ENCODE results near the gene TTC24. TPM values are rescaled to one million over a fixed set of nuclear protein-coding genes. Genes with fewer than 3 reads are reported as not detected.

Gene TTC24
- total RNA-seq, 4 donors from 2014 or later: not detected

DNA sequence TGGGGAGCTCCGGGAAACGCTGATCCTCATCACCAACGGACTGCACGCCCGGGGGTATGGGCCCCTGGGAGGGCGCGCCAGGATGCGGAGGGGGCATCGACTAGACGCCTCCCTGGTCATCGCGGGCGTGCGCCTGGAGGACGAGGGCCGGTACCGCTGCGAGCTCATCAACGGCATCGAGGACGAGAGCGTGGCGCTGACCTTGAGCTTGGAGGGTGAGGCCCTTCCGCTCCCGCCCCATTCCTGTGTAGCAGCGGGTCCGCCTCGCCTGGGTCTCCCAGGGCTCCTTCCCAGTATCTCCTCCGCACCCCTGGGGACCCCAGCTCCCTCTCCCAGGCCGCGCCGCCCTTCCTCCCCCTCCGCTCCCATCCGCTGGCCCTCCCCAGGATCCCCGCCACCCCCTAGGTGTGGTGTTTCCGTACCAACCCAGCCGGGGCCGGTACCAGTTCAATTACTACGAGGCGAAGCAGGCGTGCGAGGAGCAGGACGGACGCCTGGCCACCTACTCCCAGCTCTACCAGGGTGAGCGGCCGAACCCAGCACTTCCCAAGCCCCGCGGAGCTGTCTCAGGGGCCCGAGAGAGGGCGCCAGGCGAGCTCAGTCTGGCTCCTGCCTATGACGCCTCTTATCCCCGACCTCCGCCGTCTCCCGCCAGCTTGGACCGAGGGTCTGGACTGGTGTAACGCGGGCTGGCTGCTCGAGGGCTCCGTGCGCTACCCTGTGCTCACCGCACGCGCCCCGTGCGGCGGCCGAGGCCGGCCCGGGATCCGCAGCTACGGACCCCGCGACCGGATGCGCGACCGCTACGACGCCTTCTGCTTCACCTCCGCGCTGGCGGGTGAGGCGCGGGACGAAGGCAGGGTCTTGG, 44.7 kb downstream of the TTC24 start:
- in situ Hi-C loops (cut with MboI; ENCODE audit: low pct_ligation_motif_present in 1 of 4, low pct_unique_long_range_greater_than_20kb in 1 of 4, low sequenced_read_pairs in 3 of 4): loop anchor here in 1 of 4 donors (25.0 kb wide), 1 partner anchor 237 kb away; no protein-coding TSS in a partner anchor
- peaks cover 92% of the 10 kb centered on the region for H3K27me3 ChIP-seq
- intact Hi-C loops (cut with DNase I; ENCODE audit: low total_unique reads): loop anchor here (5.0 kb wide), 1 partner anchor 33 kb away; no protein-coding TSS in a partner anchor

DNA sequence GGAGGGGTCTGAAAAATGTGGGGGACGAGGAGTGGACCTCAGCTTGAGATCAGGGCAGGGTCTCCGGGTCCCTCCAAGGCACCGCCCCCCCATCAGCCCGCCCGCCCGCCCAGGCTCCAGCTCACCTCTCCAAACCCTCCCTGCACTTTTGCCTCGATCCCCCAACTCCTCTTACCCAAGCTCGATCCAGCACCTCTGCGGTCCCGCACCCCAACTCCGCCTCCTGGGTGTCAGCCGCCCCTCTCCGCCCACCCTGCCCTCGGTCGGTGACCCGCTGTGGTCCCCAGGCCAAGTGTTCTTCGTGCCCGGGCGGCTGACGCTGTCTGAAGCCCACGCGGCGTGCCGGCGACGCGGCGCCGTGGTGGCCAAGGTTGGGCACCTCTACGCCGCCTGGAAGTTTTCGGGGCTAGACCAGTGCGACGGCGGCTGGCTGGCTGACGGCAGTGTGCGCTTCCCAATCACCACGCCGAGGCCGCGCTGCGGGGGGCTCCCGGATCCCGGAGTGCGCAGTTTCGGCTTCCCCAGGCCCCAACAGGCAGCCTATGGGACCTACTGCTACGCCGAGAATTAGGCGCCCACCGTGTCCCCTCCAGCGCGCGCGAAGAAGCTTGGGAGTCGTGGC, 45.4 kb downstream of the TTC24 start:
- no peaks in the 10 kb centered on the region for H3K9me3 ChIP-seq
- in situ Hi-C loops (cut with MboI; ENCODE audit: low pct_ligation_motif_present in 1 of 4, low pct_unique_long_range_greater_than_20kb in 1 of 4, low sequenced_read_pairs in 3 of 4): loop anchor here in 1 of 4 donors (25.0 kb wide), 1 partner anchor 238 kb away; no protein-coding TSS in a partner anchor
- 6% methylated on average over 53 of the region's 55 CpGs; no CpG with 5 or more reads in 1 of the 2 donors for WGBS, 2 donors (ENCODE audit: low coverage in 1 of 2)
- no peak overlapping the region for H3K27ac ChIP-seq
- no peak for DNase-seq
- intact Hi-C loops (cut with DNase I; ENCODE audit: low total_unique reads): loop anchor here (5.0 kb wide), 1 partner anchor 32 kb away; no protein-coding TSS in a partner anchor
- peaks cover 16 to 25% (median 22%) of the 10 kb centered on the region in 4 donors for H3K4me1 ChIP-seq
- no peaks in the 10 kb centered on the region for H3K36me3 ChIP-seq
- no peak for TF ChIP-seq EP300 (IDR thresholded peaks at IDR 0.05; ENCODE audit: low read depth)
- no peak for TF ChIP-seq POLR2AphosphoS5 (IDR thresholded peaks at IDR 0.05)
- TF ChIP-seq POLR2A (IDR thresholded peaks at IDR 0.05): no peak
- TF ChIP-seq, protein P1, sequence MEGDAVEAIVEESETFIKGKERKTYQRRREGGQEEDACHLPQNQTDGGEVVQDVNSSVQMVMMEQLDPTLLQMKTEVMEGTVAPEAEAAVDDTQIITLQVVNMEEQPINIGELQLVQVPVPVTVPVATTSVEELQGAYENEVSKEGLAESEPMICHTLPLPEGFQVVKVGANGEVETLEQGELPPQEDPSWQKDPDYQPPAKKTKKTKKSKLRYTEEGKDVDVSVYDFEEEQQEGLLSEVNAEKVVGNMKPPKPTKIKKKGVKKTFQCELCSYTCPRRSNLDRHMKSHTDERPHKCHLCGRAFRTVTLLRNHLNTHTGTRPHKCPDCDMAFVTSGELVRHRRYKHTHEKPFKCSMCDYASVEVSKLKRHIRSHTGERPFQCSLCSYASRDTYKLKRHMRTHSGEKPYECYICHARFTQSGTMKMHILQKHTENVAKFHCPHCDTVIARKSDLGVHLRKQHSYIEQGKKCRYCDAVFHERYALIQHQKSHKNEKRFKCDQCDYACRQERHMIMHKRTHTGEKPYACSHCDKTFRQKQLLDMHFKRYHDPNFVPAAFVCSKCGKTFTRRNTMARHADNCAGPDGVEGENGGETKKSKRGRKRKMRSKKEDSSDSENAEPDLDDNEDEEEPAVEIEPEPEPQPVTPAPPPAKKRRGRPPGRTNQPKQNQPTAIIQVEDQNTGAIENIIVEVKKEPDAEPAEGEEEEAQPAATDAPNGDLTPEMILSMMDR (IDR thresholded peaks at IDR 0.05): no peak
- H3K4me3 ChIP-seq: peak overlapping the region in 3 of 4 donors; percentile 8 to 44 (median 32)
- H3K27me3 ChIP-seq: peaks cover 91% of the 10 kb centered on the region

More for the DNA sequence above, 44.7 kb downstream of the TTC24 start:
- H3K4me3 ChIP-seq: peak overlapping the region in 3 of 4 donors; percentile 8 to 44 (median 32)
- no peaks in the 10 kb centered on the region for H3K9me3 ChIP-seq
- TF ChIP-seq EP300 (IDR thresholded peaks at IDR 0.05; ENCODE audit: low read depth): no peak
- TF ChIP-seq, protein P1 (IDR thresholded peaks at IDR 0.05): peak in 4 of 5 experiments; percentile 23 to 28 (median 27)
- no peaks in the 10 kb centered on the region for H3K36me3 ChIP-seq
- peak; percentile 47 for DNase-seq
- no peak overlapping the region for H3K27ac ChIP-seq
- WGBS, 2 donors (ENCODE audit: low coverage in 1 of 2): 2% methylated on average over 73 of the region's 87 CpGs; no CpG with 5 or more reads in 1 of the 2 donors
- H3K4me1 ChIP-seq: peaks cover 16 to 25% (median 22%) of the 10 kb centered on the region in 4 donors

GRCh38 chr1:156625436-156626078, 46.0 kb downstream of the TTC24 start:
- in situ Hi-C loops (cut with MboI; ENCODE audit: low pct_ligation_motif_present in 1 of 4, low pct_unique_long_range_greater_than_20kb in 1 of 4, low sequenced_read_pairs in 3 of 4): no loop called here
- TF ChIP-seq EP300 (IDR thresholded peaks at IDR 0.05; ENCODE audit: low read depth): no peak
- TF ChIP-seq, protein P1 (IDR thresholded peaks at IDR 0.05): peak; percentile 74 to 84 (median 79)
- 4% methylated on average over 44 of the region's 45 CpGs; no CpG with 5 or more reads in 1 of the 2 donors for WGBS, 2 donors (ENCODE audit: low coverage in 1 of 2)
- Histone ChIP-seq H3K27ac (no peak overlapping the region), H3K4me1 (peaks cover 16 to 25% (median 22%) of the 10 kb centered on the region in 4 donors), H3K9me3 (no peaks in the 10 kb centered on the region), H3K36me3 (no peaks in the 10 kb centered on the region), H3K27me3 (peaks cover 91% of the 10 kb centered on the region), H3K4me3 (peak overlapping the region in 2 of 4 donors; percentile 32 to 44)
- intact Hi-C loops (cut with DNase I; ENCODE audit: low total_unique reads): no loop called here
- DNase-seq: peak; percentile 61

GRCh38 chr1:156626079-156626438, 46.5 kb downstream of the TTC24 start:
- WGBS, 2 donors (ENCODE audit: low coverage in 1 of 2): 37 to 47% methylated on average over 4 of the region's 4 CpGs
- TF ChIP-seq, protein P1 (IDR thresholded peaks at IDR 0.05): peak in 1 of 5 experiments; percentile 12
- TF ChIP-seq POLR2AphosphoS5 (IDR thresholded peaks at IDR 0.05) (no peak), POLR2A (IDR thresholded peaks at IDR 0.05) (no peak), EP300 (IDR thresholded peaks at IDR 0.05; ENCODE audit: low read depth) (no peak)
- Histone ChIP-seq H3K27ac (no peak overlapping the region), H3K4me3 (no peak overlapping the region), H3K4me1 (peaks cover 16 to 25% (median 22%) of the 10 kb centered on the region in 4 donors), H3K9me3 (no peaks in the 10 kb centered on the region), H3K27me3 (peaks cover 91% of the 10 kb centered on the region), H3K36me3 (no peaks in the 10 kb centered on the region)
- intact Hi-C loops (cut with DNase I; ENCODE audit: low total_unique reads): no loop called here
- no peak for DNase-seq
- in situ Hi-C loops (cut with MboI; ENCODE audit: low pct_ligation_motif_present in 1 of 4, low pct_unique_long_range_greater_than_20kb in 1 of 4, low sequenced_read_pairs in 3 of 4): no loop called here
